ENCODE data around the gene PRDM2. TPM values are rescaled to one million over a fixed set of nuclear protein-coding genes. Genes with fewer than 3 reads are reported as not detected.

PRDM2 gene
- total and polyA plus RNA-seq, 11 donors, result 16.1 to 52.7 (median 36.3) TPM

DNA sequence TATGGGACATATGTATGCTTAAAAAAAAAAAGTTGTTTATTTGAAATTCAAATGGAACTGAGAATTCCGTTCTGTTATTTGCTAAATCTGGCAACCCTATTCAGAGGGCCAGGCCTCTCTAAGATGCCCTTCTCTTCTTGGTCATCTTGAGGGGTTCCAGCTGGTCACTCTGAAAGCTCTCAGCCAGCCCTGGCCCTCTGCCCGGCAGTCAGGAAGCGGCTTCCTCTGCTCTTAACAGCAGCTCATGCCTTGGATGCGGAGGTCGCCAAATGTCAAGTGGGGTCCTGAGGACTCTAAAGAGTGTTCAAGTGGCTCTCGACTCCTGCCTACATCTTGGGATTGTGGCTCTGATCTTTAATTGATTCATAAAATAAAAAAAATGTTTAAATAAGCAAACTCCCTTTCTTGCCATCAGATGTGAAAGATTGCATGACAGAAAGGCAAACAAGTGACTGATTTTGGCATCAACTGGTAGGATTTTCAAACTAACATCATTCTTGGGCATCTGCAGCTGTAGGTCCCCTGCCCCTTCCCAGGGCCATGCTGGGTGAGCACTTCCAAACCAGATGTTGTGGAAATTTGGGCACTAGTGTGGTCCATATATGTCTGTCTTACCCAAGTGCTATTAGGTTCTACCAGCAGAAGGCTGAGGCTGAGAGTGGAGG lies 130.8 kb downstream of the PRDM2 start:
- WGBS, 4 donors, result 30 to 43% (median 31%) methylated on average over 6 of the region's 6 CpGs
- no peak for ATAC-seq

DNA sequence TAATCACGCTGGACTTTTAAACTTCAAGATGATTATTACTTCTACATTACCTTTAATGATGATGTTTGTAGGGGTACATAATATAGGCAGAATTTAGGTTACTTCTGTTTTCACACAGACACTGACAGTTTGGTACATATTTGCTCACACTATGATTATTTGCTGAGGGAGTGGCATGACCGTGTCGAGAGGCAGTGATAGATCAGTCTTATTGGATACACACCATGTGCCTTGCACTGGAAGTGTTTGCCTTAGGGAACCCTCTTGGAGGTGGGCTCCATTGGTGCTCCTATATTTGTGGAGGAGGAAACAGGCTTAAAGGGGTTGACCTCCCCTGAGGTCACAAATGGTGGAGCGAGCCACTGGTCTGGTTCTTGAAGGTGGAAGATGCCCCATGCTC lies 132.1 kb downstream of the PRDM2 start:
- ATAC-seq, result no peak
- no peaks in the 10 kb centered on the region for H3K9me3 ChIP-seq
- H3K4me1 ChIP-seq, result peaks cover 0 to 3% (median 0%) of the 10 kb centered on the region in 12 donors
- 73 to 91% (median 82%) methylated on average over 3 to 4 of the region's 4 CpGs for WGBS, 4 donors
- H3K36me3 ChIP-seq, result no peaks in the 10 kb centered on the region
- TF ChIP-seq, protein P1, sequence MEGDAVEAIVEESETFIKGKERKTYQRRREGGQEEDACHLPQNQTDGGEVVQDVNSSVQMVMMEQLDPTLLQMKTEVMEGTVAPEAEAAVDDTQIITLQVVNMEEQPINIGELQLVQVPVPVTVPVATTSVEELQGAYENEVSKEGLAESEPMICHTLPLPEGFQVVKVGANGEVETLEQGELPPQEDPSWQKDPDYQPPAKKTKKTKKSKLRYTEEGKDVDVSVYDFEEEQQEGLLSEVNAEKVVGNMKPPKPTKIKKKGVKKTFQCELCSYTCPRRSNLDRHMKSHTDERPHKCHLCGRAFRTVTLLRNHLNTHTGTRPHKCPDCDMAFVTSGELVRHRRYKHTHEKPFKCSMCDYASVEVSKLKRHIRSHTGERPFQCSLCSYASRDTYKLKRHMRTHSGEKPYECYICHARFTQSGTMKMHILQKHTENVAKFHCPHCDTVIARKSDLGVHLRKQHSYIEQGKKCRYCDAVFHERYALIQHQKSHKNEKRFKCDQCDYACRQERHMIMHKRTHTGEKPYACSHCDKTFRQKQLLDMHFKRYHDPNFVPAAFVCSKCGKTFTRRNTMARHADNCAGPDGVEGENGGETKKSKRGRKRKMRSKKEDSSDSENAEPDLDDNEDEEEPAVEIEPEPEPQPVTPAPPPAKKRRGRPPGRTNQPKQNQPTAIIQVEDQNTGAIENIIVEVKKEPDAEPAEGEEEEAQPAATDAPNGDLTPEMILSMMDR (IDR thresholded peaks at IDR 0.05), result no peak
- no peak for TF ChIP-seq POLR2A (IDR thresholded peaks at IDR 0.05)
- H3K27ac ChIP-seq, result no peak overlapping the region
- H3K27me3 ChIP-seq, result peaks cover 0 to 19% (median 0%) of the 10 kb centered on the region in 9 donors
- DNase-seq, result no peak
- intact Hi-C loops (cut with DNase I), result loop anchor here in 3 of 10 donors (10.0 kb wide), 1 partner anchor 123 kb away; no protein-coding TSS in a partner anchor
- H3K4me3 ChIP-seq, result no peak overlapping the region

More for the DNA sequence above, 130.8 kb downstream of the PRDM2 start:
- Histone ChIP-seq H3K27ac (no peak overlapping the region), H3K36me3 (no peaks in the 10 kb centered on the region), H3K9me3 (no peaks in the 10 kb centered on the region), H3K4me3 (no peak overlapping the region), H3K27me3 (peaks cover 0 to 19% (median 0%) of the 10 kb centered on the region in 9 donors), H3K4me1 (peaks cover 0 to 3% (median 0%) of the 10 kb centered on the region in 12 donors)
- TF ChIP-seq POLR2A (IDR thresholded peaks at IDR 0.05), result no peak
- peak in 2 of 5 donors; percentile 74 to 79 for DNase-seq
- intact Hi-C loops (cut with DNase I), result loop anchor here in 3 of 10 donors (10.0 kb wide), 1 partner anchor 124 kb away; no protein-coding TSS in a partner anchor

DNA sequence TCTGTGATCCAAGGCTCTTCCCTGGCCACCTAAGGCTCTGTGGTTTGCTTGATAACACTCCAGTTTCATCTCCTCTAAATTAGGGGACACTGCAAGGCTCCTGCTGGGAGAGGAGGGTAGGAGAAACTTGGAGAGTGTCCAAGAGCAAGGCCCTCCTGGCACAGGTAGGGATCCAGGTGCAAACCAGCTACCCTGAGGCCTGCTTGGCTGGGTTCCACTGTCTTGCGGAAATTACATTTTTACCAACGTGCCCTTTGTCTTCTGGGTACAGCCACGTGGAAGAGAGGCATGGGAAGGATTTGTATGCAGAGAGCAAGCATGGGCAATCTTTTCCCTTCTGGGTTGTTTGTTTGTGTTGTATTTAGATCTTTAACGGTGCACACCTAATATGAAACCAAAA lies 132.5 kb downstream of the PRDM2 start:
- peaks cover 0 to 3% (median 0%) of the 10 kb centered on the region in 12 donors for H3K4me1 ChIP-seq
- ATAC-seq (no peak), DNase-seq (no peak)
- TF ChIP-seq POLR2A (IDR thresholded peaks at IDR 0.05), result no peak
- TF ChIP-seq, protein P1 (IDR thresholded peaks at IDR 0.05), result no peak
- H3K36me3 ChIP-seq, result no peaks in the 10 kb centered on the region
- 67 to 83% (median 78%) methylated on average over 4 of the region's 4 CpGs for WGBS, 4 donors
- intact Hi-C loops (cut with DNase I), result loop anchor here in 3 of 10 donors (10.0 kb wide), 1 partner anchor 122 kb away; no protein-coding TSS in a partner anchor
- no peak overlapping the region for H3K27ac ChIP-seq
- no peaks in the 10 kb centered on the region for H3K9me3 ChIP-seq
- H3K4me3 ChIP-seq, result no peak overlapping the region
- peaks cover 0 to 19% (median 0%) of the 10 kb centered on the region in 9 donors for H3K27me3 ChIP-seq

DNA sequence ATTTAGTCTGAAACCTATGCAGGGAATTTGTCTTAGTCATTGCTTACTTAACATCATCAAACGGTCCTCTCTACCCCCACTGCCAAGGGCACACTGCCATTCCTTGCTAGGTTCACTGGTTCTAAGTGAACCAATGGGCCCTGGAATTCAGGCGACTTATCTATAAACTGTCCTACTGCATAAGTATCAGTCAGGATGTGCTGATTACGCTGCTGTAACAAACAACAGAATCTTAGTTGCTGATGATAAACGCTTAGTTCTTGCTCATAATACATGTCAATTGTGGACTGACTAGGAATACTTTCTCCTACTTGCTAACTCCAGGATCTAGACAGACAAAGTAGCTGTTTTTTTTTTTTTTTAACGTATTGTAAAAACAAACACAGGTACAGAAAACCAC lies 136.1 kb downstream of the PRDM2 start:
- Histone ChIP-seq H3K4me1 (no peaks in the 10 kb centered on the region), H3K27me3 (peaks cover 0 to 3% (median 0%) of the 10 kb centered on the region in 9 donors), H3K9me3 (no peaks in the 10 kb centered on the region), H3K36me3 (no peaks in the 10 kb centered on the region), H3K27ac (no peak overlapping the region), H3K4me3 (no peak overlapping the region)
- WGBS, 4 donors, result 75 to 85% (median 76%) methylated on average over 5 of the region's 5 CpGs
- intact Hi-C loops (cut with DNase I), result loop anchor here in 3 of 10 donors (10.0 kb wide), 1 partner anchor 119 kb away; no protein-coding TSS in a partner anchor
- TF ChIP-seq, protein P1 (IDR thresholded peaks at IDR 0.05), result no peak
- TF ChIP-seq POLR2A (IDR thresholded peaks at IDR 0.05), result no peak
- DNase-seq, result no peak
- no peak for ATAC-seq

All from heart left ventricle (tissue), 16 donors.